ENCODE results near the gene FN1. TPM values are rescaled to one million over a fixed set of nuclear protein-coding genes. Genes with fewer than 3 reads are reported as not detected.

Gene FN1
- total and polyA plus RNA-seq, 2 donors (not counting 1 experiment from before 2014, with no cell fraction given) = 0.05 TPM; not detected in 1

DNA sequence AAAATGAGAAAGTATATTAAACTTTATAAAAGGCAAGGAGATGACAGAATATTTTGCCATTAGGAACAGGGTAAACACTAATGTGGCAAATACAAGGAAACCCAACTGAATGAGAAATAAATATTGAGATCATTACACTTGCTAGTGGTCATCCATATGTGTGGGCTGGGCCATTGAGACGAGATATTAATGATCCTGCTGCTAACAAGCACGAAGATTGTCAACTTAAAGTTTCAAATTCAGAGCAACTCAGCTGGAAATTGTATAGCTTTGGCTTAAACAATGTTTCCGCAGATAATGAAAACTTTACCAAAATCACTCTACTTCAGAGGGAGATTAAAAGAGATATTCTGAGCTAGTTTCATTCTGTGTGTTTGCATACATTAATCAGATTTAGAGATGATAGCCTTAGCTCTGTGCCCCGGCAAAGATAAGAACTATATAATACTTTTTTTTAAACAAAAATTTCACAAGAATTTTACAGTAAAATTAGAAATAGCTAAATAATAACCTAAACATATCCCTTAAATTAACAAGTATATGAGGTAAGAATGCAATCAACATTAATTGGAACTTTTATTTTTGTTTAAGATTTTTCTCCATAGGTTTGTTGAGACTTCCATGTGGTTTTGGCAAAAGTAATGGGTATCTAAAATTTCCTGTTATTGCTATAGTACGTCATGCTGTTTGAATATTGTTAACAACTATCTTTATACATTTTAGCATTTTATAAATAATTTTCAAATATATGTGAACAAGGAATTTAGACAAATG, 40.0 kb downstream of the FN1 start:
- no peak overlapping the region for H3K27ac ChIP-seq (ENCODE audit: low read length in 2 of 2)
- Mint-ChIP-seq H3K9me3 (ENCODE audit: insufficient read depth) (peaks cover 3% of the 10 kb centered on the region), H3K27ac (no peak overlapping the region), H3K4me1 (peaks cover 8% of the 10 kb centered on the region), H3K4me3 (no peak overlapping the region), H3K27me3 (peaks cover 16% of the 10 kb centered on the region)
- H3K9me3 ChIP-seq (ENCODE audit: control extremely low read depth in 1 of 3, control insufficient read depth in 2 of 3, insufficient read depth in 1 of 3, low read length in 2 of 3) = no peaks in the 10 kb centered on the region
- H3K27me3 ChIP-seq (replicated peaks in 1 of 4; ENCODE audit: control extremely low read depth in 1 of 4, control insufficient read depth in 3 of 4, insufficient read depth in 4 of 4, low read length in 3 of 4) = no peaks in the 10 kb centered on the region
- ChIA-PET CTCF (no interaction called here), POLR2A (no interaction called here)
- no peaks in the 10 kb centered on the region for H3K4me1 ChIP-seq (ENCODE audit: control insufficient read depth in 2 of 2, insufficient read depth in 2 of 2, low read length in 2 of 2)
- DNase-seq (no peak), ATAC-seq (ENCODE audit: low read depth) (no peak)
- intact Hi-C loops (cut with micrococcal nuclease) = no loop called here
- no CpG with 5 or more reads among the region's 5 CpGs for WGBS (ENCODE audit: insufficient coverage)
- no peak overlapping the region for H3K4me2 ChIP-seq (replicated peaks; ENCODE audit: low read depth, low read length, poor library complexity, severe bottlenecking)
- no peak for TF ChIP-seq EZH2 (IDR thresholded peaks at IDR 0.05; ENCODE audit: borderline replicate concordance, insufficient read depth, low read depth, low read length, poor library complexity, severe bottlenecking)
- TF ChIP-seq, protein P1, sequence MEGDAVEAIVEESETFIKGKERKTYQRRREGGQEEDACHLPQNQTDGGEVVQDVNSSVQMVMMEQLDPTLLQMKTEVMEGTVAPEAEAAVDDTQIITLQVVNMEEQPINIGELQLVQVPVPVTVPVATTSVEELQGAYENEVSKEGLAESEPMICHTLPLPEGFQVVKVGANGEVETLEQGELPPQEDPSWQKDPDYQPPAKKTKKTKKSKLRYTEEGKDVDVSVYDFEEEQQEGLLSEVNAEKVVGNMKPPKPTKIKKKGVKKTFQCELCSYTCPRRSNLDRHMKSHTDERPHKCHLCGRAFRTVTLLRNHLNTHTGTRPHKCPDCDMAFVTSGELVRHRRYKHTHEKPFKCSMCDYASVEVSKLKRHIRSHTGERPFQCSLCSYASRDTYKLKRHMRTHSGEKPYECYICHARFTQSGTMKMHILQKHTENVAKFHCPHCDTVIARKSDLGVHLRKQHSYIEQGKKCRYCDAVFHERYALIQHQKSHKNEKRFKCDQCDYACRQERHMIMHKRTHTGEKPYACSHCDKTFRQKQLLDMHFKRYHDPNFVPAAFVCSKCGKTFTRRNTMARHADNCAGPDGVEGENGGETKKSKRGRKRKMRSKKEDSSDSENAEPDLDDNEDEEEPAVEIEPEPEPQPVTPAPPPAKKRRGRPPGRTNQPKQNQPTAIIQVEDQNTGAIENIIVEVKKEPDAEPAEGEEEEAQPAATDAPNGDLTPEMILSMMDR (IDR thresholded peaks at IDR 0.05) = no peak
- no peak overlapping the region for H3K4me3 ChIP-seq (ENCODE audit: control extremely low read depth in 1 of 5, extremely low read depth in 1 of 5, insufficient read depth in 1 of 5, low read depth in 2 of 5, low read length in 4 of 5)
- H3K9ac ChIP-seq (ENCODE audit: low read length) = no peak overlapping the region
- no peak overlapping the region for H2AFZ ChIP-seq (ENCODE audit: insufficient read depth, low read depth, low read length, poor library complexity, severe bottlenecking)
- no peaks in the 10 kb centered on the region for H3K79me2 ChIP-seq (ENCODE audit: control insufficient read depth, insufficient read depth, low read length)
- no peaks in the 10 kb centered on the region for H3K36me3 ChIP-seq (replicated peaks in 1 of 2; ENCODE audit: control extremely low read depth in 1 of 2, control insufficient read depth in 1 of 2, extremely low read depth in 1 of 2, insufficient read depth in 2 of 2, low read length in 1 of 2)
- no peaks in the 10 kb centered on the region for H4K20me1 ChIP-seq (ENCODE audit: control insufficient read depth, insufficient read depth, low read length, poor library complexity, severe bottlenecking)

GRCh38 chr2:215394102-215394805, 41.6 kb downstream of the FN1 start:
- H3K9me3 ChIP-seq (ENCODE audit: control extremely low read depth in 1 of 3, control insufficient read depth in 2 of 3, insufficient read depth in 1 of 3, low read length in 2 of 3) = no peaks in the 10 kb centered on the region
- no peaks in the 10 kb centered on the region for H3K4me1 ChIP-seq (ENCODE audit: control insufficient read depth in 2 of 2, insufficient read depth in 2 of 2, low read length in 2 of 2)
- TF ChIP-seq EZH2 (IDR thresholded peaks at IDR 0.05; ENCODE audit: borderline replicate concordance, insufficient read depth, low read depth, low read length, poor library complexity, severe bottlenecking) = no peak
- TF ChIP-seq, protein P1 (IDR thresholded peaks at IDR 0.05) = no peak
- intact Hi-C loops (cut with micrococcal nuclease) = no loop called here
- DNase-seq = no peak
- ATAC-seq (ENCODE audit: low read depth) = no peak
- Mint-ChIP-seq H3K27ac (no peak overlapping the region), H3K27me3 (peaks cover 11% of the 10 kb centered on the region), H3K9me3 (ENCODE audit: insufficient read depth) (peaks cover 3% of the 10 kb centered on the region), H3K4me3 (no peak overlapping the region), H3K4me1 (peaks cover 8% of the 10 kb centered on the region)
- H3K4me2 ChIP-seq (replicated peaks; ENCODE audit: low read depth, low read length, poor library complexity, severe bottlenecking) = no peak overlapping the region
- H3K27me3 ChIP-seq (replicated peaks in 1 of 4; ENCODE audit: control extremely low read depth in 1 of 4, control insufficient read depth in 3 of 4, insufficient read depth in 4 of 4, low read length in 3 of 4) = no peaks in the 10 kb centered on the region
- WGBS (ENCODE audit: insufficient coverage) = 78% methylated on average over 7 of the region's 7 CpGs
- H3K36me3 ChIP-seq (replicated peaks in 1 of 2; ENCODE audit: control extremely low read depth in 1 of 2, control insufficient read depth in 1 of 2, extremely low read depth in 1 of 2, insufficient read depth in 2 of 2, low read length in 1 of 2) = no peaks in the 10 kb centered on the region
- no peak overlapping the region for H2AFZ ChIP-seq (ENCODE audit: insufficient read depth, low read depth, low read length, poor library complexity, severe bottlenecking)
- H3K4me3 ChIP-seq (ENCODE audit: control extremely low read depth in 1 of 5, extremely low read depth in 1 of 5, insufficient read depth in 1 of 5, low read depth in 2 of 5, low read length in 4 of 5) = no peak overlapping the region
- ChIA-PET POLR2A (no interaction called here), CTCF (no interaction called here)
- H3K27ac ChIP-seq (ENCODE audit: low read length in 2 of 2) = no peak overlapping the region
- no peaks in the 10 kb centered on the region for H4K20me1 ChIP-seq (ENCODE audit: control insufficient read depth, insufficient read depth, low read length, poor library complexity, severe bottlenecking)
- no peaks in the 10 kb centered on the region for H3K79me2 ChIP-seq (ENCODE audit: control insufficient read depth, insufficient read depth, low read length)
- H3K9ac ChIP-seq (ENCODE audit: low read length) = no peak overlapping the region
